Measurements from ENCODE around the gene ANGPTL1.

Gene ANGPTL1

GRCh38 chr1:178870944-178871343 lies at the start of gene ANGPTL1:
ANGPTL1 (minus strand) TSS chr1:178871077; CDS start chr1:178865776, 5,301 bp downstream.
- no peak for DNase-seq

GRCh38 chr1:178919581-178919980 lies 48.7 kb upstream of the ANGPTL1 start:
- DNase-seq, result no peak

GRCh38 chr1:178918955-178919354 lies 48.1 kb upstream of the ANGPTL1 start:
- DNase-seq, result no peak

GRCh38 chr1:178918308-178918707 lies 47.4 kb upstream of the ANGPTL1 start:
- no peak for DNase-seq

- no peak for DNase-seq
Measured at GRCh38 chr1:178916448-178917174, 45.7 kb upstream of the ANGPTL1 start.

- no peak for DNase-seq
Measured at GRCh38 chr1:178912597-178912996, 41.7 kb upstream of the ANGPTL1 start.

- no peak for DNase-seq
Measured at GRCh38 chr1:178910023-178910422, 39.1 kb upstream of the ANGPTL1 start.

GRCh38 chr1:178908358-178908757 lies 37.5 kb upstream of the ANGPTL1 start:
- no peak for DNase-seq

GRCh38 chr1:178901482-178902125 lies 30.7 kb upstream of the ANGPTL1 start:
- DNase-seq, result no peak

GRCh38 chr1:178899402-178899801 lies 28.5 kb upstream of the ANGPTL1 start:
- DNase-seq, result no peak

GRCh38 chr1:178898401-178898800 lies 27.5 kb upstream of the ANGPTL1 start:
- DNase-seq, result no peak

GRCh38 chr1:178895928-178896327 lies 25.1 kb upstream of the ANGPTL1 start:
- DNase-seq, result no peak

- DNase-seq, result no peak
Measured at GRCh38 chr1:178886551-178886950, 15.7 kb upstream of the ANGPTL1 start.

GRCh38 chr1:178885869-178886268 lies 15.0 kb upstream of the ANGPTL1 start:
- no peak for DNase-seq

- no peak for DNase-seq
Measured at GRCh38 chr1:178881950-178882349, 11.1 kb upstream of the ANGPTL1 start.

GRCh38 chr1:178877896-178878295 lies 7.0 kb upstream of the ANGPTL1 start:
- no peak for DNase-seq

GRCh38 chr1:178875936-178876335 lies 5.1 kb upstream of the ANGPTL1 start:
- DNase-seq, result no peak

GRCh38 chr1:178874966-178875365 lies 4.1 kb upstream of the ANGPTL1 start:
- DNase-seq, result no peak

- DNase-seq, result no peak
Measured at GRCh38 chr1:178871551-178872320, 859 bp upstream of the ANGPTL1 start.

- DNase-seq, result no peak
Measured at GRCh38 chr1:178870221-178870620, 656 bp downstream of the ANGPTL1 start.

GRCh38 chr1:178869119-178869697 lies 1.7 kb downstream of the ANGPTL1 start:
- no peak for DNase-seq

GRCh38 chr1:178868706-178869105 lies 2.2 kb downstream of the ANGPTL1 start:
- no peak for DNase-seq

GRCh38 chr1:178867670-178868069 lies 3.2 kb downstream of the ANGPTL1 start:
- no peak for DNase-seq
